SU-DHL-6 (cell line): Measurements from ENCODE around the gene GTF2H1.
"Not testable (repeated sequence)": the region's sequence is repeated elsewhere in the genome, so short reads cannot be mapped to it uniquely, and the experiment has no call there.

Experiments used
- H2AFZ ChIP-seq: fragments of 200-600 bp; sonication (generic); 2 replicates; pipeline ENCODE4 v1.6.1; 2014; ENCODE audit warnings: low read depth, mild to moderate bottlenecking, moderate library complexity, mixed read lengths, antibody characterized with exemption, low read length; ENCODE audit not compliant: severe bottlenecking
- H3F3A ChIP-seq: fragments of 200-600 bp; shearing (Covaris generic); 2 replicates; pipeline ENCODE4 v1.6.0; 2016; ENCODE audit warnings: antibody characterized with exemption, mild to moderate bottlenecking; ENCODE audit not compliant: insufficient read depth
- H3K27ac ChIP-seq: fragments of 200-600 bp; sonication (generic); 2 replicates; pipeline ENCODE4 v1.5.1; 2016; ENCODE audit warnings: low read depth, mild to moderate bottlenecking, low read length, moderate library complexity, mixed read lengths
- H3K27me3 ChIP-seq: fragments of 200-600 bp; sonication (generic), shearing (Covaris generic); 2 replicates; pipeline ENCODE4 v1.6.0; 2014; ENCODE audit warnings: mild to moderate bottlenecking, low read length
- H3K36me3 ChIP-seq: fragments of 200-600 bp; sonication (generic); 2 replicates; pipeline ENCODE4 v1.6.1; 2014; ENCODE audit warnings: mild to moderate bottlenecking, low read length, mixed read lengths
- H3K4me2 ChIP-seq: fragments of 300-600, 200-600 bp; shearing (Covaris generic), sonication (generic); 2 replicates; pipeline ENCODE4 v1.6.0; 2014; ENCODE audit warnings: low read length, low read depth, mild to moderate bottlenecking; ENCODE audit not compliant: poor library complexity, severe bottlenecking
- H3K4me3 ChIP-seq: fragments of 200-600 bp; sonication (generic); 2 replicates; pipeline ENCODE4 v1.5.1; 2014; ENCODE audit warnings: antibody characterized with exemption, low read length, mild to moderate bottlenecking, mixed read lengths; ENCODE audit not compliant: insufficient read depth, poor library complexity, severe bottlenecking
- H3K79me2 ChIP-seq: fragments of 200-600 bp; sonication (generic); 2 replicates; pipeline ENCODE4 v1.6.1; 2014; ENCODE audit warnings: mild to moderate bottlenecking, low read length, moderate library complexity; ENCODE audit not compliant: insufficient read depth
- H3K9ac ChIP-seq: fragments of 200-600 bp; sonication (generic); 2 replicates; pipeline ENCODE4 v1.7.0; 2014; ENCODE audit warnings: mild to moderate bottlenecking, low read length
- H3K9me2 ChIP-seq: fragments of 200-600 bp; sonication (generic); replicated peaks from 2 replicates; pipeline ENCODE4 v1.6.1; 2014; ENCODE audit warnings: low read length; ENCODE audit not compliant: insufficient read depth
- H3K9me3 ChIP-seq: fragments of 200-600 bp; sonication (generic); 2 replicates; pipeline ENCODE4 v1.6.1; 2014; ENCODE audit warnings: low read length, mixed read lengths; ENCODE audit not compliant: insufficient read depth
- H4K20me1 ChIP-seq: fragments of 200-600 bp; sonication (generic); 2 replicates; pipeline ENCODE4 v1.6.1; 2014; ENCODE audit warnings: low read depth, mild to moderate bottlenecking, antibody characterized with exemption, low read length, moderate library complexity, mixed read lengths
- EZH2phosphoT487 ChIP-seq: fragments of 200-600 bp; sonication (generic), shearing (Covaris generic); conservative IDR thresholded peaks from 2 replicates; pipeline ENCODE4 v1.6.1; 2018; ENCODE audit warnings: mild to moderate bottlenecking, antibody characterized with exemption, low read length, moderate library complexity, mixed read lengths
- TF ChIP-seq, protein P1 (sequence below): fragments of 200-600 bp; sonication (generic); IDR thresholded peaks from one replicate; pipeline ENCODE4 v1.5.1; 2017; ENCODE audit warnings: antibody characterized with exemption, mild to moderate bottlenecking, low read length, moderate library complexity; ENCODE audit not compliant: insufficient read depth, poor library complexity, severe bottlenecking

Gene GTF2H1

DNA sequence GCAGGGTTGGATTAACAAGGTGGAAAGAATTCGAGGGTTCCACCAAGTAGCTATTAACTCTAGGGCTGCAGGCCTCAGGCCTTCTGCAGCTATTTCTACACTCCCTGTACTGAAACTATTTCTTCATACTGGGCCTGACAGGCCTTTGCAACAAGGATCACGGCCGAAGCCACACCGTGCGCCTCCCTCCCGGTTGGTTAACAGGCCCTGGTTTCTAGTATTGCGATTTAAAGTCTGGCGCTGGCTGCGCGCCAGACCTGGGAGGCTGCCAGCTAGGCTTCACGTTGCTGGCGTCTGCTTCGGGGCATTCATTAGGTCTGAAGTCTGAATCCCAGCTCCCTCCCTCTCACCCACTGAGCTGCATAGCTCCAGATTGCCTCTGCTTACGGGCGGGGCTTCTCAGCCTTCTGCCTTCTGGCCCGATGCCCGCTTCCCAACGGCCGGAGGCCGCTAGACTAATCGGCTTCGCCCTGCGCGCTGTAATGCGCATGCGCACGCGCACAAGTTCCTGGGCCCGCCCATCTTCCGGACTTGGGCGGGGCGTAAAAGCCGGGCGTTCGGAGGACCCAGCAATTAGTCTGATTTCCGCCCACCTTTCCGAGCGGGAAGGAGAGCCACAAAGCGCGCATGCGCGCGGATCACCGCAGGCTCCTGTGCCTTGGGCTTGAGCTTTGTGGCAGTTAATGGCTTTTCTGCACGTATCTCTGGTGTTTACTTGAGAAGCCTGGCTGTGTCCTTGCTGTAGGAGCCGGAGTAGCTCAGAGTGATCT is 73.6 kb downstream of the GTF2H1 start:
- H3K9me2 ChIP-seq: no peaks in the 10 kb centered on the region
- no peaks in the 10 kb centered on the region for H3K27me3 ChIP-seq
- H3K4me2 ChIP-seq: peak overlapping the region; percentile 58
- peaks cover 59% of the 10 kb centered on the region for H3K79me2 ChIP-seq
- H3K9ac ChIP-seq: peak overlapping the region; percentile 97
- H2AFZ ChIP-seq: no peak overlapping the region
- H3K4me3 ChIP-seq: peak overlapping the region; percentile 90
- H3K27ac ChIP-seq: peak overlapping the region; percentile 76
- TF ChIP-seq EZH2phosphoT487: no peak
- peaks cover 47% of the 10 kb centered on the region for H3K36me3 ChIP-seq
- H3K9me3 ChIP-seq: no peaks in the 10 kb centered on the region
- peaks cover 52% of the 10 kb centered on the region for H3F3A ChIP-seq
- peaks cover 41% of the 10 kb centered on the region for H4K20me1 ChIP-seq

GRCh38 chr11:18397921-18398320 is 75.6 kb downstream of the GTF2H1 start:
- Histone ChIP-seq H3K79me2 (peaks cover 63% of the 10 kb centered on the region), H4K20me1 (peaks cover 50% of the 10 kb centered on the region), H2AFZ (no peak overlapping the region), H3K9me3 (no peaks in the 10 kb centered on the region), H3F3A (peaks cover 67% of the 10 kb centered on the region), H3K9me2 (no peaks in the 10 kb centered on the region), H3K9ac (no peak overlapping the region), H3K27me3 (no peaks in the 10 kb centered on the region), H3K4me3 (no peak overlapping the region), H3K36me3 (peaks cover 60% of the 10 kb centered on the region), H3K27ac (no peak overlapping the region), H3K4me2 (no peak overlapping the region)
- no peak for TF ChIP-seq EZH2phosphoT487
- TF ChIP-seq, protein P1, sequence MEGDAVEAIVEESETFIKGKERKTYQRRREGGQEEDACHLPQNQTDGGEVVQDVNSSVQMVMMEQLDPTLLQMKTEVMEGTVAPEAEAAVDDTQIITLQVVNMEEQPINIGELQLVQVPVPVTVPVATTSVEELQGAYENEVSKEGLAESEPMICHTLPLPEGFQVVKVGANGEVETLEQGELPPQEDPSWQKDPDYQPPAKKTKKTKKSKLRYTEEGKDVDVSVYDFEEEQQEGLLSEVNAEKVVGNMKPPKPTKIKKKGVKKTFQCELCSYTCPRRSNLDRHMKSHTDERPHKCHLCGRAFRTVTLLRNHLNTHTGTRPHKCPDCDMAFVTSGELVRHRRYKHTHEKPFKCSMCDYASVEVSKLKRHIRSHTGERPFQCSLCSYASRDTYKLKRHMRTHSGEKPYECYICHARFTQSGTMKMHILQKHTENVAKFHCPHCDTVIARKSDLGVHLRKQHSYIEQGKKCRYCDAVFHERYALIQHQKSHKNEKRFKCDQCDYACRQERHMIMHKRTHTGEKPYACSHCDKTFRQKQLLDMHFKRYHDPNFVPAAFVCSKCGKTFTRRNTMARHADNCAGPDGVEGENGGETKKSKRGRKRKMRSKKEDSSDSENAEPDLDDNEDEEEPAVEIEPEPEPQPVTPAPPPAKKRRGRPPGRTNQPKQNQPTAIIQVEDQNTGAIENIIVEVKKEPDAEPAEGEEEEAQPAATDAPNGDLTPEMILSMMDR: no peak

DNA sequence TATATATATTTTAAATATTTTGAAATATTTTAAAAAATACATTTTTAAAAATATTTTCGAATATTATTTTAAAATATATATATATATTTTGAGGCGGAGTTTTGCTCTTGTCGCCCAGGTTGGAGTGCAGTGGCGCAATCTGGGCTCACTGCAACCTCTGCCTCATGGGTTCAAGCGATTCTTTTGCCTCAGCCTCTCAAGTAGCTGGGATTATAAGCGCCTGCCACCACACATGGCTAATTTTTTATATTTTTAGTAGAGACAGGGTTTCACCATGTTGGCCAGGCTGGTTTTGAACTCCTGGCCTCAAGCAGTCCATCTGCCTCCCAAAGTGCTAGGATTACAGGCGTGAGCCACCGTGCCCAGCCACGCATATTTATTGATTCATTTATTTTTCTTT is 78.7 kb downstream of the GTF2H1 start:
- H3K4me2 ChIP-seq, H3K27ac ChIP-seq, H3K27me3 ChIP-seq, H3K9me3 ChIP-seq, H3K4me3 ChIP-seq, H3K9ac ChIP-seq, H2AFZ ChIP-seq, H3K9me2 ChIP-seq: not testable (repeated sequence)
- Histone ChIP-seq H4K20me1 (peaks cover 69% of the 10 kb centered on the region), H3K79me2 (peaks cover 47% of the 10 kb centered on the region), H3F3A (peaks cover 81% of the 10 kb centered on the region), H3K36me3 (peaks cover 83% of the 10 kb centered on the region)

DNA sequence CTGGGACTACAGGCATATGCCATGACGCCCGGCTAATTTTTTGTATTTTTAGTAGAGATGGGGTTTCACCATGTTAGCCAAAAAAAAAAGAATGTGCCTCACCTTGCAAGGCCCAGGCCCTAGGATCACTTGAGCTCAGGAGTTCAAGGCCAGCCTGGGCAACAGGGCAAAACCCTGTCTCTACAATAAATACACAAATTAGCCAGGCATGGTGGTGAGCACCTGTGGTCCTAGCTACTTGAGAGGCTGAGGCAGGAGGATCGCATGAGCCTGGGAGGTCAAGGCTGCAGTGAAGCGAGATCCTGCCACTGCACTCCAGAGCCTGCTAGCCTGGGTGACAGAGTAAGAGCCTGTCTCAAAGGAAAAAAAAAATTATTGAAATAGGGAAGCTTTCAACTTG is 81.7 kb downstream of the GTF2H1 start:
- Histone ChIP-seq H3K27ac (no peak overlapping the region), H3K9ac (no peak overlapping the region), H3K27me3 (no peaks in the 10 kb centered on the region), H3F3A (peaks cover 89% of the 10 kb centered on the region), H3K9me3 (no peaks in the 10 kb centered on the region), H3K4me2 (no peak overlapping the region), H2AFZ (no peak overlapping the region), H4K20me1 (peaks cover 49% of the 10 kb centered on the region), H3K36me3 (peaks cover 74% of the 10 kb centered on the region), H3K79me2 (peaks cover 21% of the 10 kb centered on the region), H3K4me3 (no peak overlapping the region), H3K9me2 (no peaks in the 10 kb centered on the region)
- TF ChIP-seq EZH2phosphoT487: no peak
- TF ChIP-seq, protein P1: no peak

DNA sequence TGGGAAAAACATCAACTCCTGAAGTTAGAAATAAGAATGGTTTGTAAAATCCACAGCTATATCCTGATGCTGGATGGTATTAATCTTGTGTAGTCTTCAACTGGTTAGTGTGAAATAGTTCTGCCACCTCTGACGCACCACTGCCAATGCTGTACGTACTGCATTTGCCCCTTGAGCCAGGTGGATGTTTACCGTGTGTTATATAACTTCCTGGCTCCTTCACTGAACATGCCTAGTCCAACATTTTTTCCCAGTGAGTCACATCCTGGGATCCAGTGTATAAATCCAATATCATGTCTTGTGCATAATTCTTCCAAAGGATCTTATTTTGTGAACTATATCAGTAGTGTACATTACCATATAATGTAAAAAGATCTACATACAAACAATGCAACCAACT is 85.0 kb downstream of the GTF2H1 start:
- not testable (repeated sequence) for H3K9me3 ChIP-seq, H3K4me3 ChIP-seq, H2AFZ ChIP-seq, H3K27me3 ChIP-seq, H3K9ac ChIP-seq, H3K79me2 ChIP-seq, H3K4me2 ChIP-seq, H3K9me2 ChIP-seq, H3K27ac ChIP-seq
- peaks cover 49% of the 10 kb centered on the region for H3K36me3 ChIP-seq
- peaks cover 80% of the 10 kb centered on the region for H3F3A ChIP-seq
- H4K20me1 ChIP-seq: peaks cover 27% of the 10 kb centered on the region; the same call in 1 of the 2 replicates
